HAP-1 (cell line): Measurements from ENCODE around the gene CTH.

Experiments used
- DNase-seq, 2 experiments: peaks; one replicate each; pipeline ENCODE4 v3.0.0-alpha.2; 2016 to 2020; ENCODE audit warnings: low spot score in 2 of 2
- H3K27me3 ChIP-seq: fragments of 250-450 bp; sonication (Bioruptor Pico); 2 replicates; pipeline ENCODE4 v1.5.1; 2020; ENCODE audit warnings: low read depth, mild to moderate bottlenecking, moderate library complexity
- H3K36me3 ChIP-seq: fragments of 250-450 bp; sonication (Bioruptor Pico); replicated peaks from 2 replicates; pipeline ENCODE4 v1.5.1; 2020; ENCODE audit warnings: mild to moderate bottlenecking
- H3K4me1 ChIP-seq: fragments of 250-450 bp; sonication (Bioruptor Pico); 2 replicates; pipeline ENCODE4 v1.5.1; 2020; ENCODE audit warnings: mild to moderate bottlenecking
- H3K4me3 ChIP-seq: fragments of 250-450 bp; sonication (Bioruptor Pico); 2 replicates; pipeline ENCODE4 v1.5.1; 2020; ENCODE audit warnings: mild to moderate bottlenecking, moderate library complexity
- H3K9me3 ChIP-seq: fragments of 250-450 bp; sonication (Bioruptor Pico); 2 replicates; pipeline ENCODE4 v1.5.1; 2020; ENCODE audit warnings: mild to moderate bottlenecking, moderate library complexity
- in situ Hi-C: fragments of 300-500 bp; cut with MboI; formaldehyde crosslinking; loops from 3 replicates; pipeline ENCODE4 v1.14.3; 2020; ENCODE audit warnings: low sequenced_read_pairs, inconsistent platforms, mixed read lengths

CTH gene

GRCh38 chr1:70426154-70427131 is 15.4 kb downstream of the CTH start:
- peaks cover 8% of the 10 kb centered on the region for H3K9me3 ChIP-seq
- no peak for DNase-seq
- H3K4me1 ChIP-seq = peaks cover 22% of the 10 kb centered on the region
- no peak overlapping the region for H3K4me3 ChIP-seq
- in situ Hi-C loops = loop anchor here (25.0 kb wide), 1 partner anchor 636 kb away; no protein-coding TSS in a partner anchor
- H3K36me3 ChIP-seq = peaks cover 65% of the 10 kb centered on the region
- no peaks in the 10 kb centered on the region for H3K27me3 ChIP-seq

- Histone ChIP-seq H3K27me3 (no peaks in the 10 kb centered on the region), H3K4me3 (no peak overlapping the region), H3K4me1 (peaks cover 22% of the 10 kb centered on the region), H3K36me3 (peaks cover 68% of the 10 kb centered on the region), H3K9me3 (peaks cover 8% of the 10 kb centered on the region)
- DNase-seq = peak; percentile 57 to 85
- in situ Hi-C loops = loop anchor here (25.0 kb wide), 1 partner anchor 634 kb away; no protein-coding TSS in a partner anchor
These were observed 16.9 kb downstream of the CTH start for GRCh38 chr1:70427976-70428375.

- no peak for DNase-seq
- peaks cover 72% of the 10 kb centered on the region for H3K36me3 ChIP-seq
- in situ Hi-C loops = loop anchor here (25.0 kb wide), 1 partner anchor 633 kb away; no protein-coding TSS in a partner anchor
These were observed 18.2 kb downstream of the CTH start for GRCh38 chr1:70429219-70429618.

GRCh38 chr1:70429757-70430156 is 18.7 kb downstream of the CTH start:
- Histone ChIP-seq H3K27me3 (no peaks in the 10 kb centered on the region), H3K4me1 (peaks cover 22% of the 10 kb centered on the region), H3K4me3 (no peak overlapping the region), H3K36me3 (peaks cover 70% of the 10 kb centered on the region), H3K9me3 (peaks cover 8% of the 10 kb centered on the region)
- peak in 1 of 2 experiments; percentile 49 for DNase-seq
- in situ Hi-C loops = loop anchor here (25.0 kb wide), 1 partner anchor 633 kb away; no protein-coding TSS in a partner anchor

More at GRCh38 chr1:70429219-70429618, 18.2 kb downstream of the CTH start:
- peaks cover 8% of the 10 kb centered on the region for H3K9me3 ChIP-seq
- peaks cover 22% of the 10 kb centered on the region for H3K4me1 ChIP-seq
- H3K4me3 ChIP-seq = no peak overlapping the region
- no peaks in the 10 kb centered on the region for H3K27me3 ChIP-seq

GRCh38 chr1:70431317-70431716 is 20.2 kb downstream of the CTH start:
- Histone ChIP-seq H3K4me3 (no peak overlapping the region), H3K36me3 (peaks cover 67% of the 10 kb centered on the region), H3K27me3 (no peaks in the 10 kb centered on the region), H3K9me3 (peaks cover 8% of the 10 kb centered on the region), H3K4me1 (peaks cover 22% of the 10 kb centered on the region)
- in situ Hi-C loops = loop anchor here (25.0 kb wide), 1 partner anchor 631 kb away; no protein-coding TSS in a partner anchor
- no peak for DNase-seq

GRCh38 chr1:70431874-70432273 is 20.8 kb downstream of the CTH start:
- peaks cover 22% of the 10 kb centered on the region for H3K4me1 ChIP-seq
- no peak overlapping the region for H3K4me3 ChIP-seq
- H3K36me3 ChIP-seq = peaks cover 67% of the 10 kb centered on the region
- no peak for DNase-seq
- no peaks in the 10 kb centered on the region for H3K27me3 ChIP-seq
- in situ Hi-C loops = loop anchor here (25.0 kb wide), 1 partner anchor 630 kb away; no protein-coding TSS in a partner anchor
- H3K9me3 ChIP-seq = peaks cover 5% of the 10 kb centered on the region; the same call in 1 of the 2 replicates

- in situ Hi-C loops = loop anchor here (25.0 kb wide), 1 partner anchor 628 kb away; no protein-coding TSS in a partner anchor
- peaks cover 9% of the 10 kb centered on the region for H3K4me1 ChIP-seq
- no peak for DNase-seq
- H3K9me3 ChIP-seq = no peaks in the 10 kb centered on the region
- H3K36me3 ChIP-seq = peaks cover 75% of the 10 kb centered on the region
- H3K4me3 ChIP-seq = no peak overlapping the region
- no peaks in the 10 kb centered on the region for H3K27me3 ChIP-seq
These were observed 23.3 kb downstream of the CTH start for GRCh38 chr1:70434253-70434859.

GRCh38 chr1:70436622-70437251 is 25.7 kb downstream of the CTH start:
- Histone ChIP-seq H3K9me3 (no peaks in the 10 kb centered on the region), H3K4me1 (peaks cover 14% of the 10 kb centered on the region), H3K4me3 (no peak overlapping the region), H3K27me3 (no peaks in the 10 kb centered on the region), H3K36me3 (peaks cover 62% of the 10 kb centered on the region)
- in situ Hi-C loops = loop anchor here (25.0 kb wide), 1 partner anchor 626 kb away; no protein-coding TSS in a partner anchor
- no peak for DNase-seq

- Histone ChIP-seq H3K36me3 (peaks cover 46% of the 10 kb centered on the region), H3K4me1 (peaks cover 30% of the 10 kb centered on the region), H3K27me3 (no peaks in the 10 kb centered on the region), H3K9me3 (no peaks in the 10 kb centered on the region), H3K4me3 (no peak overlapping the region)
- no peak for DNase-seq
- in situ Hi-C loops = loop anchor here (25.0 kb wide), 1 partner anchor 624 kb away; no protein-coding TSS in a partner anchor
These were observed 27.5 kb downstream of the CTH start for GRCh38 chr1:70438529-70438928.

- no peaks in the 10 kb centered on the region for H3K27me3 ChIP-seq
- no peak overlapping the region for H3K4me3 ChIP-seq
- H3K36me3 ChIP-seq = peaks cover 28% of the 10 kb centered on the region
- no peaks in the 10 kb centered on the region for H3K9me3 ChIP-seq
- in situ Hi-C loops = loop anchor here (25.0 kb wide), 1 partner anchor 621 kb away; no protein-coding TSS in a partner anchor
- peak in 1 of 2 experiments; percentile 27 for DNase-seq
- peaks cover 38% of the 10 kb centered on the region for H3K4me1 ChIP-seq
These were observed 29.7 kb downstream of the CTH start for GRCh38 chr1:70440642-70441391.

- DNase-seq = no peak
- Histone ChIP-seq H3K36me3 (peaks cover 23% of the 10 kb centered on the region), H3K4me3 (no peak overlapping the region), H3K27me3 (no peaks in the 10 kb centered on the region), H3K9me3 (no peaks in the 10 kb centered on the region), H3K4me1 (peaks cover 38% of the 10 kb centered on the region)
- in situ Hi-C loops = loop anchor here (25.0 kb wide), 1 partner anchor 621 kb away; no protein-coding TSS in a partner anchor
These were observed 30.4 kb downstream of the CTH start for GRCh38 chr1:70441392-70442035.

GRCh38 chr1:70442490-70442889 is 31.4 kb downstream of the CTH start:
- Histone ChIP-seq H3K9me3 (no peaks in the 10 kb centered on the region), H3K36me3 (peaks cover 16% of the 10 kb centered on the region), H3K4me3 (no peak overlapping the region), H3K27me3 (no peaks in the 10 kb centered on the region), H3K4me1 (peaks cover 38% of the 10 kb centered on the region)
- peak; percentile 19 to 87 for DNase-seq
- in situ Hi-C loops = loop anchor here (25.0 kb wide), 1 partner anchor 620 kb away; no protein-coding TSS in a partner anchor
